DMS79 treated with DMSO at 0.1 percent for 48 hours (cell line): ENCODE data around the gene CD55.

Experiments
- DNase-seq: peaks from one replicate; lab custom pipeline; 2025; lab: John Stamatoyannopoulos, UW

CD55 gene

GRCh38 chr1:207321079-207321789 is at the start of gene CD55:
Gene CD55, plus strand, starts transcription at chr1:207321678. Its CDS starts 88 bp downstream, at chr1:207321766.
- DNase-seq: peak; percentile 82

GRCh38 chr1:207274882-207275281 is 46.6 kb upstream of the CD55 start:
- DNase-seq: no peak

- DNase-seq: no peak
These were observed 45.0 kb upstream of the CD55 start for GRCh38 chr1:207276465-207276864.

GRCh38 chr1:207277241-207277640 is 44.2 kb upstream of the CD55 start:
- DNase-seq: no peak

GRCh38 chr1:207279652-207280051 is 41.8 kb upstream of the CD55 start:
- no peak for DNase-seq

GRCh38 chr1:207280706-207281105 is 40.8 kb upstream of the CD55 start:
- DNase-seq: no peak

GRCh38 chr1:207282058-207282457 is 39.4 kb upstream of the CD55 start:
- DNase-seq: no peak

- DNase-seq: no peak
These were observed 38.7 kb upstream of the CD55 start for GRCh38 chr1:207282496-207283380.

GRCh38 chr1:207283421-207283820 is 38.1 kb upstream of the CD55 start:
- DNase-seq: no peak

- DNase-seq: no peak
These were observed 37.1 kb upstream of the CD55 start for GRCh38 chr1:207284209-207284897.

- DNase-seq: no peak
These were observed 34.6 kb upstream of the CD55 start for GRCh38 chr1:207286786-207287468.

GRCh38 chr1:207288315-207288714 is 33.2 kb upstream of the CD55 start:
- DNase-seq: no peak

- DNase-seq: no peak
These were observed 31.7 kb upstream of the CD55 start for GRCh38 chr1:207289756-207290155.

GRCh38 chr1:207291723-207292122 is 29.8 kb upstream of the CD55 start:
- DNase-seq: no peak

GRCh38 chr1:207298186-207298585 is 23.3 kb upstream of the CD55 start:
- DNase-seq: no peak

GRCh38 chr1:207298636-207299398 is 22.7 kb upstream of the CD55 start:
- peak; percentile 82 for DNase-seq

GRCh38 chr1:207300970-207301369 is 20.5 kb upstream of the CD55 start:
- no peak for DNase-seq

- no peak for DNase-seq
These were observed 18.7 kb upstream of the CD55 start for GRCh38 chr1:207302618-207303393.

- DNase-seq: no peak
These were observed 16.6 kb upstream of the CD55 start for GRCh38 chr1:207304710-207305488.

GRCh38 chr1:207305489-207305873 is 16.0 kb upstream of the CD55 start:
- no peak for DNase-seq
